Mononuclear cell (primary cell): ENCODE results near the gene SLC39A5. TPM values are rescaled to one million over a fixed set of nuclear protein-coding genes. Genes with fewer than 3 reads are reported as not detected.
A peak's percentile ranks its signal among the peaks of the same experiment; 100 is the strongest.
"Not testable (repeated sequence)": the region's sequence is repeated elsewhere in the genome, so short reads cannot be mapped to it uniquely, and the experiment has no call there.

Source experiments
- H3K27me3 ChIP-seq: 2 replicates; pipeline ENCODE4 v1.6.0; 2011; ENCODE audit warnings: low read length, control low read depth; ENCODE audit not compliant: insufficient read depth
- H3K4me1 ChIP-seq: 2 replicates; pipeline ENCODE4 v1.5.1; 2011; ENCODE audit warnings: mild to moderate bottlenecking, low read length, control low read depth; ENCODE audit not compliant: insufficient read depth
- H3K4me3 ChIP-seq: 2 replicates; pipeline ENCODE4 v1.5.1; 2011; ENCODE audit warnings: mild to moderate bottlenecking, low read length, moderate library complexity
- H3K9me3 ChIP-seq: 2 replicates; pipeline ENCODE4 v1.5.1; 2011; ENCODE audit warnings: low read depth, mild to moderate bottlenecking, control low read depth, low read length
- total RNA-seq: library from RNA; depleted of rRNA; stranded (reverse); fragments of >200 nt; gene quantifications from one replicate; pipeline ENCODE4 v1.2.3, GENCODE V29; 2012

The SLC39A5 gene
- total RNA-seq, 1 donor, result not detected

GRCh38 chr12:56253091-56253490 is 23.2 kb downstream of the SLC39A5 start:
- Histone ChIP-seq H3K4me1 (peaks cover 17% of the 10 kb centered on the region), H3K9me3 (no peaks in the 10 kb centered on the region), H3K27me3 (no peaks in the 10 kb centered on the region), H3K4me3 (no peak overlapping the region)

GRCh38 chr12:56255671-56256070 is 25.8 kb downstream of the SLC39A5 start:
- peaks cover 27% of the 10 kb centered on the region for H3K4me1 ChIP-seq
- no peaks in the 10 kb centered on the region for H3K9me3 ChIP-seq
- H3K27me3 ChIP-seq, result no peaks in the 10 kb centered on the region
- no peak overlapping the region for H3K4me3 ChIP-seq

- Histone ChIP-seq H3K4me3 (no peak overlapping the region), H3K9me3 (no peaks in the 10 kb centered on the region), H3K27me3 (no peaks in the 10 kb centered on the region), H3K4me1 (peaks cover 27% of the 10 kb centered on the region)
Measured at GRCh38 chr12:56256326-56256960, 26.6 kb downstream of the SLC39A5 start.

- Histone ChIP-seq H3K4me1 (peaks cover 27% of the 10 kb centered on the region), H3K4me3 (peak overlapping the region; percentile 66), H3K27me3 (no peaks in the 10 kb centered on the region), H3K9me3 (no peaks in the 10 kb centered on the region)
Measured at GRCh38 chr12:56257071-56257470, 27.2 kb downstream of the SLC39A5 start.

GRCh38 chr12:56257491-56258067 is 27.7 kb downstream of the SLC39A5 start:
- Histone ChIP-seq H3K4me3 (peak overlapping the region; percentile 66), H3K9me3 (no peaks in the 10 kb centered on the region), H3K27me3 (no peaks in the 10 kb centered on the region), H3K4me1 (peaks cover 27% of the 10 kb centered on the region)

GRCh38 chr12:56258068-56258819 is 28.4 kb downstream of the SLC39A5 start, which contains the start of gene ANKRD52:
ANKRD52 (minus strand) TSS chr12:56258384; CDS start chr12:56258269, 115 bp downstream.
- Histone ChIP-seq H3K9me3 (no peaks in the 10 kb centered on the region), H3K4me1 (peaks cover 27% of the 10 kb centered on the region), H3K27me3 (no peaks in the 10 kb centered on the region), H3K4me3 (peak within 1 kb of the TSS; percentile 66)

GRCh38 chr12:56258820-56259183 is 29.0 kb downstream of the SLC39A5 start:
- Histone ChIP-seq H3K4me3 (peak overlapping the region; percentile 66), H3K27me3 (no peaks in the 10 kb centered on the region), H3K9me3 (no peaks in the 10 kb centered on the region), H3K4me1 (peaks cover 27% of the 10 kb centered on the region)

GRCh38 chr12:56260380-56260779 is 30.5 kb downstream of the SLC39A5 start:
- H3K4me1 ChIP-seq, result peaks cover 27% of the 10 kb centered on the region
- no peaks in the 10 kb centered on the region for H3K9me3 ChIP-seq
- H3K27me3 ChIP-seq, result no peaks in the 10 kb centered on the region
- no peak overlapping the region for H3K4me3 ChIP-seq

- Histone ChIP-seq H3K9me3 (no peaks in the 10 kb centered on the region), H3K4me1 (peaks cover 29% of the 10 kb centered on the region), H3K4me3 (no peak overlapping the region), H3K27me3 (no peaks in the 10 kb centered on the region)
Measured at GRCh38 chr12:56260921-56261320, 31.1 kb downstream of the SLC39A5 start.

- Histone ChIP-seq H3K4me3 (no peak overlapping the region), H3K9me3 (no peaks in the 10 kb centered on the region), H3K27me3 (no peaks in the 10 kb centered on the region), H3K4me1 (peaks cover 29% of the 10 kb centered on the region)
Measured at GRCh38 chr12:56261503-56262232, 31.8 kb downstream of the SLC39A5 start.

- H3K4me1 ChIP-seq, result peaks cover 25% of the 10 kb centered on the region
- not testable (repeated sequence) for H3K4me3 ChIP-seq, H3K27me3 ChIP-seq, H3K9me3 ChIP-seq
Measured at GRCh38 chr12:56262955-56263354, 33.1 kb downstream of the SLC39A5 start.

- H3K9me3 ChIP-seq, H3K27me3 ChIP-seq: not testable (repeated sequence)
- peak overlapping the region; percentile 80 for H3K4me3 ChIP-seq
- peaks cover 15% of the 10 kb centered on the region for H3K4me1 ChIP-seq
Measured at GRCh38 chr12:56266068-56266692, 36.3 kb downstream of the SLC39A5 start.

- peaks cover 15% of the 10 kb centered on the region for H3K4me1 ChIP-seq
- no peaks in the 10 kb centered on the region for H3K27me3 ChIP-seq
- no peaks in the 10 kb centered on the region for H3K9me3 ChIP-seq
- H3K4me3 ChIP-seq, result peak within 1 kb of the TSS; percentile 80
Measured at GRCh38 chr12:56266693-56267442, 37.0 kb downstream of the SLC39A5 start, which contains the start of gene COQ10A. COQ10A (plus strand) TSS chr12:56266942; CDS start chr12:56267119, 177 bp downstream.

GRCh38 chr12:56267443-56268071 is 37.7 kb downstream of the SLC39A5 start:
- peaks cover 15% of the 10 kb centered on the region for H3K4me1 ChIP-seq
- H3K9me3 ChIP-seq, result no peaks in the 10 kb centered on the region
- no peaks in the 10 kb centered on the region for H3K27me3 ChIP-seq
- peak overlapping the region; percentile 80 for H3K4me3 ChIP-seq
